ENCODE results near the gene SMOC2.
"Not testable (repeated sequence)": the region's sequence is repeated elsewhere in the genome, so short reads cannot be mapped to it uniquely, and the experiment has no call there.

SMOC2 gene

GRCh38 chr6:168666699-168667427 is 225.9 kb downstream of the SMOC2 start:
- no peak for DNase-seq

- no peak for DNase-seq
These were observed 226.4 kb downstream of the SMOC2 start for GRCh38 chr6:168667428-168667805.

- DNase-seq, result no peak
These were observed 229.5 kb downstream of the SMOC2 start for GRCh38 chr6:168670401-168670985.

DNA sequence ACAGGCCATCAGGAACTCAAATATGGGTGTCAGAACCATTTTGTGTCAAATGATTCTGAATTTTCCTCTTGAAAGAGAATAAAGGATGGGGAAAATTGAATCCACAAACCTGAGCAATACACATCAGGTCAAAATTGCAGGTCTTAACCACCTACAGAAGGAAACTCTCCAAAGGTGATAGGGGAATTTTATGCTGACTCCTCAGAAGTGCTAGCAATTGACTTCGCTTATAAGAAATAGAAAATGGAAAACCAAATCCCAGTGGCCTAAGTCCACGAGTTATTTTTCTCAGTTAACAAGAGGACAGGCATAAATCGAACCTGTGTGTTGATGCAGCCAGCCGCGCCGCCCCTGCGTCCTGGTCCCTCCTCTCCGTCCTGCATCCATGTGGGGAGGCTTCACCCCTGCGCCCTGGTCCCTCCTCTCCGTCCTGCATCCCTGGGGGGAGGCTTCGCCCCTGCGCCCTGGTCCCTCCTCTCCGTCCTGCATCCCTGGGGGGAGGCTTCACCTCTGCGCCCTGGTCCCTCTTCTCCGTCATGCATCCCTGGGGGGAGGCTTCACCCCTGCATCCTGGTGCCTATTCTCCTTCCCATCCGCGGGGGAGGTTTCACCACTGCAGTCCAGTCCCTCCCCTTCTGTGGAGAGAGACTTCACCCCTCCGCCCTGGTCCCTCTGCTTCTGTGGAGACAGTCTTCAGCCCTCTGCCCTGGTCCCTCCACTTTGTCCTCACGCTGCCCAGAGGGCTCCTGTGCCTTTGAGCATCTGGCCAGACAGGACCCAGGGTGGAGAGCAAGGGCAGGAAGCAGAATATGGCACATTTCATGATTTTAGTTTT is 230.3 kb downstream of the SMOC2 start:
- DNase-seq, result no peak

DNA sequence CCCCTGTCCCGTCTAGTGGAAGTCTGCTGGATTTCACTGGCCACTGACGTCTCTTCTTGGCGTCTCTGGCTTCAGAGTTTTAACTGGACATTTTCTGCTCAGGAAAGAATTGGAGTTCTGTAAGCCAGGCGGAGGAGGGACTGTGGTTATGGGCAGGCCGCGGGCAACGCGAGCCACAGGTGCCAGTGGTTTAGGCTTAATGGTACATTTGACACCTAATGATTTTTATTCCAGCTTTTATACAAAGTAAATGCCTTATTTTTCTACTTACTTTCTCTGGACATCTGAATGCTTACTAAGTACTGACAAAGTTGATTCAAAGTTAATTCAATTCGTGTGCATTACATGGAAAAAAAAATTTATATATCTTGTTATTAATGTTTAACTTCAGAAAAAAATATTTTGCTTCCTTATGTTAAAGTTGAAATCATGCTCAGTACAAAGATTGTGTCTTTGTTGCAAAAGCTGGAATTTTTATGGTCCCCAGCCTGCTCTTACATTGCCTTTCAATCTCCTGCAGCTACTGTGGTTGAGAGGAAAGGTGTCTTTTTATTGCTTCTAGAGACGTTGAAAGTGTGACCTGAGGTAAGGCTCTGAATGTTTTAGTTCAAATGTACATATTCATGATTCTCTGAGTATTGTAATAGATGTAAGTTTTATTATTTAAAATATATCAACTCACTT is 231.0 kb downstream of the SMOC2 start:
- DNase-seq, result no peak

DNA sequence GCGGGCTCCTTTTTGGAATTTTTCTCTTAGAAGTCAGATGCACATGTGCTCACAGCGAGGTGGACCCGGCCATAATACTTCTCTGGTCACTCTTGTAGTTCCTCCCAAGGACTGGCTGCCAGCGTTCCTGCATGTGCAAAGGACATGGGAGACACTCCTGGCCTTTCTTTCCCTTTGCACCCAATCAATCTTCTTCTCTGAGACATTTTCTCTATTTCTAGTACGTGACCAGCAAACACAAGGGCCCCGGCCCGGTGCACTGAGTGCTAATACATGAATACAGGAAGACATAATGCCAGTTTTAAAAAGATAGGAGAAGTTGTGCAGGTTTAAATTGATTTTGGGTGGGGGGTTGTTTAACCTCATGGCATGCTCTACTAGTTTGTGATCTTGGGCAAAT is 233.6 kb downstream of the SMOC2 start:
- DNase-seq, result no peak

- DNase-seq, result no peak
These were observed 234.4 kb downstream of the SMOC2 start for GRCh38 chr6:168675375-168675774.

DNA sequence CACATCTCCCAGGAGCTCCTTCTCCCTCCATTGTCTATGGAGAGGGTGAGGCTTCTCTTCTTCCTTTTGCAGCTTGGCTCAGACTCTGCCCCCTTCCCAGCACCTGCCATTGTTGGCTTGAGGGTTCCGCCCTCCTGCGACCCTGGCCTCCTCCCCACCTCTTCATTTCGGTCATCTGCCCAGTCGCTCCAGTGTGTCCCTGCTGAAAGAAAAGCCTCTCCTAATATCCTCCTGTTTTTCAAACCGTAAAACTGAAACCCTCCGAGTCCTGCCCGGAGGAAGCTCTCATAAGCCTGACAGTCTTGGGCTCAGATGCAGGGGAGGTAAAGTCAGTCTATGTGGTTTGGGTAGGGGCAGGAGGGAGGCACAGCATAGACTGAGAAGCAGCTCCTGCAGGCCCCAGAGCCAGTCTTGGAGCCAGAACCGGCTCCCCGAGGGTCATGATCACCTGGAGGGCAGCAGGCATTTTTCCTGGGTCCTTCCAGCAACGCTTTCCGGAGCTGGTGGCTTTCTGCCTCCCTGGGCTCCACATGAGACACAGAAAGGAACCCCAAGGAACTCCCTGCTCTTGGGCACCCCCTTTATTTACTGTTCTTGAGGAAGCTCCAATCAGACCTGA is 235.1 kb downstream of the SMOC2 start:
- DNase-seq, result no peak

- no peak for DNase-seq
These were observed 235.8 kb downstream of the SMOC2 start for GRCh38 chr6:168676552-168677322.

- DNase-seq, result not testable (repeated sequence)
These were observed 236.4 kb downstream of the SMOC2 start for GRCh38 chr6:168677323-168677781.

DNA sequence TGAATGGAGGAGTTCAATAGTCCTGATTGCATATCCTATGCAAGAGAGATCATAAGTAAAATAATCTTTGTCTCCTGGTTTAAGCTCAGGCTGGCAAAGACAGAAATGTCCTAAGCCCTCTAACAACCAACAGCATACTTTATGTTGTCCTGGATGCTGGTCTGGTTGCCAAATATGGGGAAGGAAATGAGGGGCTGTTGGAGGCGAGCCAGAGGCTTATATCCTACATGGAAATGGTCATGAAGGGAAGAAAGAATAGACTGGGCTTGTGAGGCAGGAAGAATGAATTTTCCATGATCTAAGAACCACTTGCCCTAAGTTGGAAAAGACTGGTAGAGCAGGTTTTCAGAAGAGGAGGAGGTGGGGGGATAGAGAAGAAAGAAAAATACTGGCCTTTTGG is 237.1 kb downstream of the SMOC2 start:
- DNase-seq, result no peak

- DNase-seq, result no peak
These were observed 237.6 kb downstream of the SMOC2 start for GRCh38 chr6:168678588-168678987.

DNA sequence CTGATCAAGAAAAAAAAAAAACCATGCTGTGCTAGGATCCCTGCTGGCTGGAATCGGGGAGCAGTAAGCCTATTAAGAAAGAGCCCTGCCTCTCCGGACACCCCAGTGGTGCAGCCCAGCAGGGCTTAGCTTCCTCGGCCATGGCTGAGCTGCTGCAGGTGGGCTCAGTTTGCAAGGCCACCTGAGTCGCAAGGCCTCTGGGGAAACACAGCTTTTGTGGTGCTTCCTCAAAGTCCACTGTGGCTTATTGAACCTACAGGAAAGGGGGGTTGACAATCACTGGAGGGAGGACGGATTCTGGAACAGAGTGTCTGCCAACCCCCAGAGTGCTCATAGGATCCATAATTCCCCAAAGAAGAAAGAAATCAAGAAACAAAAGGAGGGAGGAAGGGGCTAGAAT is 240.8 kb downstream of the SMOC2 start:
- no peak for DNase-seq

- DNase-seq, result no peak
These were observed 242.6 kb downstream of the SMOC2 start for GRCh38 chr6:168683621-168684020.

- no peak for DNase-seq
These were observed 243.5 kb downstream of the SMOC2 start for GRCh38 chr6:168684471-168684870.

DNA sequence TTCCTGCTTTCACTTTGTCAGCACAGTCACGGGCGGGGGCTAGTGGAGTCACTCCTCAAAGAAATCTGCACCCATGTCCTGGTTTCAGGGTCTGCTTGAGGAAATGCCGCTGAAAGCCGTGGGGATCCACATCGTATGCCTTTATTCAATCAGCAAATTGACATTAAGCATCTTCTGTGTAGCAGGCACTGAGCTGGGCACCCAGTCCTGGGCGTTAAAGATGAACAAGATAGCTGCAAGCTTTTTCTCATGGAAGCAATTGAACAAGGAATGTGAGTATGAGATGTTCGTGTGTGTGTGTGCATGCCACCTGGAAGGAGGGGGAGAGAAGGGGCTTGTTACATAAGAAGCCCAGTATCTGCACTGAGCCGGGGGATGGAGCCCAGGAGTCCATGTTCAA is 243.9 kb downstream of the SMOC2 start:
- no peak for DNase-seq

- DNase-seq, result no peak
These were observed 245.2 kb downstream of the SMOC2 start for GRCh38 chr6:168686029-168686738.

DNA sequence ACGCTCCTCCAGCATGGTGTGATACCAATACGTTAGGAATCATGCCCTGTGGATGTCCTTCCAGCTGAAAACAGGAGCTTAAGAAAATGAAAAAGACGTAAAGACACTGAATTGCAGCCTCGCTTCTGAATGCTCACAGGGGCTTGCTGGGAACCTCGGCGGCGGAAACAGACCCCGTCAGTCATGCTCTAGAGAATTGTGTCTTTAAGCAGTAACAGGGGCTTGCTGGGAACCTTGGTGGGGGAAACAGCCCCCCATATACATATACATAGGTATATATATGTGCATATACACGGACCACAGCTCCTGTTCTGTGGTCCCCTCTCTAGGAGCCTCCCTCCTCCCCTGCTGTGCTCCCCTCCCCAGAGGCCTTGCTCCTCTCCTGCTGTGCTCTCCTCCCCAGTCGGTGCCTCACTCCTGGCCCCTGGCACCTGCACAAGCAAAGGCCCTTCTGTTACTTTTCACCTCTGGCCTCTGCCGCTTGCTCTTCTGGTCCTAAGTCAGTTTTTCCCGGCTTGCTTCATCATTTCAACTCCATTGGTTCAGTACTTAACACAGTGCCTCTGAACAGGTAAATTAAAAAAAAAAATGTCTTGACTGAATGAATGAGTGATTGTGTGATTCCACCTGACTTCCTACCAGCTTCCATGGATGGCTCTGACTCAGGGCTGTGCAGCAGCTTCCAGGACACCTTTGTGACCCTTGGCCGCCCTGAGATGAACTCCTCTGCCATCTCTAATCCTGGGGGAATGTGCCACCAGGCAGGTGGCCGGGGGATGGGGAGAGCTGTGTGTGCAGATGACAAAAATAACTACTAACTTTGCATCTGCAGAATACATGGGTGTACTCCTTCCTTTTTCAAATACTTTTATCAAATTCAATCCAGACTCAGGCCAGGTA is 246.1 kb downstream of the SMOC2 start:
- DNase-seq, result no peak

DNA sequence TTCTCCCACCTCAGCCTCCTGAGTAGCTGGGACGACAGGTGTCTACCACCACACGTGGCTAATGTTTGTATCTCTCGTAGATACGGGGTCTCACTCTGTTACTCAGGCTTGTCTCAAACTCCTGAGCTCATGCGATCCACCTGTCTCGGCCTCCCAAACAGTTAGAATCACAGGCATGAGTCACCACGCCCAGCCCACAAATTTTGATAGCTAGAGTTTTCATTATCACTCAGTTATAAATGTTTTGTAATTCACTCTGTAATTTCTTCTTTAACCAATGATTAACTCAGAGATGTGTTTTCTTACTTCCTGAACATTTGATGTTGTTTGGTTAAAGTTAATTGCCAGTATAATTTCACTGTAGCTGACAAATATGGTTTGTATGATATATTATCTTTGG is 249.3 kb downstream of the SMOC2 start:
- DNase-seq, result no peak

DNA sequence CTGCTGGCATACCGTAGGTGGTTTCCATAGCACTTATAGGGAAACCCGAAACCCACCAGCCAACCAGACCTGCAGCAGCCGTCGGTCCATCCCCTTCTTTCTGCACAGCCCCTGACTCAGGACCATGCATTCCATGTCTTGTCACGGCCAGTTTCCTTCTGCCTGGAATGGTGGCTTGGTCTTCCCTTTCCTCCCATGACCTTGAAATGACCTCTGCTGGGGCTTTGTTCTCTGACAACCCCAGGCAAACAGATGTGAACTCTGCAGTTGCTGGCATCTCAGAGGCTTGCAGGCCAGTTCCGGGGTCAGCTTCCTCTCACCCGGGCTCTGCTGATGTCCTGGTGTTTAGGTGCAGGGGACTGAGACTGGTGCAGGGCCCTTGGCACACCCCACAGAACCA is 250.8 kb downstream of the SMOC2 start:
- DNase-seq, result no peak
